Activated B cell treated with CpG ODN at 0.5 μM for 24 hours (primary cell): ENCODE results near the gene MBNL2. TPM values are rescaled to one million over a fixed set of nuclear protein-coding genes. Genes with fewer than 3 reads are reported as not detected.

Source experiments
- ATAC-seq: fragments of 200-7000 bp; cut with Tn5 transposase; one replicate; pipeline ENCODE4 v1.10.0; 2021; ENCODE audit warnings: low read depth, mild to moderate bottlenecking, moderate library complexity
- CTCF ChIA-PET: fragments of 350-600 bp; sonication (Branson Sonifier 250); formaldehyde crosslinking; loops from one replicate; lab custom pipeline; 2021; ENCODE audit warnings: antibody characterized with exemption; lab: Charles Lee
- POLR2A ChIA-PET: fragments of 350-600 bp; sonication (Branson Sonifier 250); formaldehyde crosslinking; loops from one replicate; lab custom pipeline; 2021; ENCODE audit warnings: antibody characterized with exemption; lab: Charles Lee
- DNase-seq: peaks from one replicate; pipeline ENCODE4 v3.0.0; 2022
- H3K27ac Mint-ChIP-seq: one replicate; pipeline ENCODE4 v1.8.0; 2020; ENCODE audit warnings: mixed read lengths
- H3K27me3 Mint-ChIP-seq: one replicate; pipeline ENCODE4 v1.8.0; 2021; ENCODE audit warnings: mixed read lengths
- H3K36me3 Mint-ChIP-seq: one replicate; pipeline ENCODE4 v1.8.0; 2021; ENCODE audit warnings: low read depth, mixed read lengths
- H3K4me1 Mint-ChIP-seq: one replicate; pipeline ENCODE4 v1.8.0; 2021; ENCODE audit warnings: mixed read lengths
- H3K4me3 Mint-ChIP-seq: one replicate; pipeline ENCODE4 v1.8.0; 2020; ENCODE audit warnings: mild to moderate bottlenecking, mixed read lengths
- H3K9me3 Mint-ChIP-seq: one replicate; pipeline ENCODE4 v1.8.0; 2020; ENCODE audit warnings: mixed read lengths
- CTCF ChIP-seq: fragments of 200-600 bp; IDR thresholded peaks from one replicate; pipeline ENCODE4 v1.8.0; 2022; ENCODE audit warnings: antibody characterized with exemption, mild to moderate bottlenecking
- intact Hi-C: fragments of 100-400 bp; cut with micrococcal nuclease; formaldehyde crosslinking; loops from one replicate; pipeline ENCODE4 v1.15.1; 2024
- total RNA-seq: library from RNA; stranded (reverse); gene quantifications from 2 replicates; pipeline ENCODE4 v1.2.3, GENCODE V29; 2022

MBNL2 gene
- total RNA-seq, 1 donor from 2014 or later, result 18.8 TPM

DNA sequence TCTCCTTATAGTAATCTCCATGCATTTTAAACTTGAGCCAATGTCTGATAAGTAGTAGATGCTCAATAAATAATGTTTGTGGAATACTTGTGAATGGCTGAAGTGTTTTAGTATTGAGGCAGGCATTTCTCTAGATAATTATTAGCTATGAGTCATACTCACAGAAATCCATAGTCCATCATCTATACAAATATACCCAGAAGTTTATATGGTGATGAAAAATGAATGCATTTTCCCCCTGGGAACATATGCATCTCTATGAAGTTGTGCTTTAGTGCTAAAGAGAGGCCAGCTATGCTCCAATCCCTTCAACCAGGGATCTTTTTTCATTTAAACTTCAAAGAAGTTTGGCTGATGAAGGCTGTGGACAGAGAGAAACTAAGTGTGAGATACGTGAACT is 17.2 kb downstream of the MBNL2 start:
- ATAC-seq, result no peak
- H3K27me3 Mint-ChIP-seq, result no peaks in the 10 kb centered on the region
- no peak for DNase-seq
- peaks cover 39% of the 10 kb centered on the region for H3K4me1 Mint-ChIP-seq
- H3K36me3 Mint-ChIP-seq, result peaks cover 55% of the 10 kb centered on the region
- no peaks in the 10 kb centered on the region for H3K9me3 Mint-ChIP-seq
- CTCF ChIA-PET, result no interaction called here
- H3K27ac Mint-ChIP-seq, result no peak overlapping the region
- intact Hi-C loops, result no loop called here
- POLR2A ChIA-PET, result no interaction called here
- TF ChIP-seq CTCF, result no peak
- H3K4me3 Mint-ChIP-seq, result no peak overlapping the region

GRCh38 chr13:97239943-97240787 is 18.0 kb downstream of the MBNL2 start:
- CTCF ChIA-PET, result no interaction called here
- Mint-ChIP-seq H3K4me1 (peaks cover 37% of the 10 kb centered on the region), H3K4me3 (no peak overlapping the region), H3K27ac (no peak overlapping the region), H3K9me3 (no peaks in the 10 kb centered on the region), H3K27me3 (no peaks in the 10 kb centered on the region), H3K36me3 (peaks cover 50% of the 10 kb centered on the region)
- POLR2A ChIA-PET, result no interaction called here
- intact Hi-C loops, result no loop called here
- DNase-seq, result no peak
- ATAC-seq, result no peak
- no peak for TF ChIP-seq CTCF

DNA sequence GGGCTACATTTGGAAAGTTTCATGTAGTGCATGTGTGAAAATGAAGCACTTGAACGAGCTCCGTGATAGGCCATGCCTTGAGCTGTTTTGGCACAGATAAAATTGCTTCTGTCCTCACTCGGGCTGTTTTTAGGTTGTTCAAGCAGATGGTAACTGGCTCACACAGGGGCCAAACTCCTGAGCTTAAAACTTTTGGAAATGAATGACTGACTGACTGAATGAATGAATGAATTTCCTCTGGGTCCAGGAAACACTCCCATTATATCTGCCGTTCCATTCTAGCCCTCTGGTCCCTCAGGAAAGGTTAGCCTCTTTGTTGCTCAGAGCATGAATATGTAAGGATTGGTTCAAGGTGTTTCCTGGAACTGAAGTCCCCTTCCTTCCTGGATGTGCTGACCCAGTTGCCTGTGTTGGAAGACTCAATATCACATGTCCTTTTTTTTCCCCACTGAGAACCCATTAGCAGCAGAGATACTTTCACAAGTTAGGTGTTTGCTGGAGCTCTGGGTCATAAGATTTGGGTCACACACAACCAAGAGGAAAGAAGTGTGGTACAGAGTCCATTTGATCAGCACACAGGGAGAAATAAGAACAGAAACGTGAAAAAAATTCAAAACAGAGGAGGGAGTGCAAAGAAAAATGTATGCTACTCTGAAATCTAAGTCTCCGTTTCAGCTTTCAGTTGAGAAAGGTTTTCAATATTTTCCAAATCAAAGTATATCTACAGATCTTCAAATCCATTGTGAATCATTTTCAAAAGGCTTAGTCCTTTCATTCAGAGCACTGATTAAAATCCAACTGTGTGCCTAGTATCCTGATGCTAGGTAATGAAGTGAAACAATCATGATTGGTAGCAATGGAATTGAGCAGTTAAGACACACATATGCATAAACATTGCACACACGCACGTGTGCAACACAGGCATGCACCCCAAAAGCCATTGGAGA is 18.9 kb downstream of the MBNL2 start:
- ATAC-seq (no peak), DNase-seq (no peak)
- Mint-ChIP-seq H3K27me3 (no peaks in the 10 kb centered on the region), H3K4me3 (no peak overlapping the region), H3K27ac (no peak overlapping the region), H3K4me1 (peaks cover 37% of the 10 kb centered on the region), H3K36me3 (peaks cover 42% of the 10 kb centered on the region), H3K9me3 (no peaks in the 10 kb centered on the region)
- ChIA-PET CTCF (no interaction called here), POLR2A (no interaction called here)
- TF ChIP-seq CTCF, result no peak
- intact Hi-C loops, result no loop called here

DNA sequence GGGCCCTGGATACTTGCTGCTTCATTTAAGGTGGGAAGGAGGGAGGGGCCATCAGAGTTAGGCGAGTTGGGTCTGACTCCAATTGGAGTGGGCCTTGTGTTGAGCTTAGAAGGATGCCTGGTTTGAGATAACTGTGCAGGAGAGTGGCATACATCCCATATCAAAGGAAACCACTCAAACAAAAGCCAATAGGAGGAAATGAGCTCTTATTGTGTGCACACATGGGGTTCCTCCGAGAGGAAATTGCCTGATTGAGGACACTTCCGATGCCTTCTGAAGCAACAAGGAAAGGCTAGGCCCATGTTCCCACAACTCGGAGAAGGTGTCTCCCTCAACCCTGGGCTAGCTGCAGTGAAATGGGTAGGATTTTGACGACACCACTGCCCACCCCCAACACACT is 19.6 kb downstream of the MBNL2 start:
- ChIA-PET POLR2A (no interaction called here), CTCF (no interaction called here)
- Mint-ChIP-seq H3K36me3 (peaks cover 43% of the 10 kb centered on the region), H3K4me3 (no peak overlapping the region), H3K4me1 (peaks cover 41% of the 10 kb centered on the region), H3K27me3 (no peaks in the 10 kb centered on the region), H3K9me3 (no peaks in the 10 kb centered on the region), H3K27ac (no peak overlapping the region)
- intact Hi-C loops, result no loop called here
- ATAC-seq (no peak), DNase-seq (no peak)
- TF ChIP-seq CTCF, result no peak
